ENCODE data around the gene SCARF2.
"Not testable (repeated sequence)": the region's sequence is repeated elsewhere in the genome, so short reads cannot be mapped to it uniquely, and the experiment has no call there.

Gene SCARF2

GRCh38 chr22:20456064-20456721 is 18.6 kb upstream of the SCARF2 start:
- peak; percentile 86 for ATAC-seq (replicated peaks; ENCODE audit: extremely low read depth, poor library complexity, severe bottlenecking)
- peak; percentile 57 to 64 for DNase-seq (ENCODE audit: low spot score in 2 of 2)
- H3K36me3 Mint-ChIP-seq (ENCODE audit: insufficient read depth): peaks cover 12% of the 10 kb centered on the region
- no peaks in the 10 kb centered on the region for H3K27me3 Mint-ChIP-seq
- peaks cover 21% of the 10 kb centered on the region for H3K4me1 Mint-ChIP-seq
- H3K4me3 Mint-ChIP-seq: no peak overlapping the region
- no peak overlapping the region for H3K27ac Mint-ChIP-seq (ENCODE audit: low read depth)
- H3K9me3 Mint-ChIP-seq: no peaks in the 10 kb centered on the region

GRCh38 chr22:20455709-20456063 is 18.1 kb upstream of the SCARF2 start:
- no peak overlapping the region for H3K27ac Mint-ChIP-seq (ENCODE audit: low read depth)
- ATAC-seq (replicated peaks; ENCODE audit: extremely low read depth, poor library complexity, severe bottlenecking): no peak

GRCh38 chr22:20453222-20453621 is 15.6 kb upstream of the SCARF2 start:
- H3K36me3 Mint-ChIP-seq (ENCODE audit: insufficient read depth): peaks cover 12% of the 10 kb centered on the region
- H3K4me3 Mint-ChIP-seq: no peak overlapping the region
- ATAC-seq (replicated peaks; ENCODE audit: extremely low read depth, poor library complexity, severe bottlenecking): no peak
- H3K9me3 Mint-ChIP-seq: no peaks in the 10 kb centered on the region
- H3K27ac Mint-ChIP-seq (ENCODE audit: low read depth): no peak overlapping the region
- H3K27me3 Mint-ChIP-seq: no peaks in the 10 kb centered on the region
- peaks cover 12% of the 10 kb centered on the region for H3K4me1 Mint-ChIP-seq
- DNase-seq (ENCODE audit: low spot score in 2 of 2): no peak

More at GRCh38 chr22:20455709-20456063, 18.1 kb upstream of the SCARF2 start:
- Mint-ChIP-seq H3K9me3 (no peaks in the 10 kb centered on the region), H3K36me3 (ENCODE audit: insufficient read depth) (peaks cover 12% of the 10 kb centered on the region), H3K4me1 (peaks cover 21% of the 10 kb centered on the region), H3K4me3 (no peak overlapping the region), H3K27me3 (no peaks in the 10 kb centered on the region)
- no peak for DNase-seq (ENCODE audit: low spot score in 2 of 2)

- Mint-ChIP-seq H3K4me3 (no peak overlapping the region), H3K27me3 (no peaks in the 10 kb centered on the region), H3K36me3 (ENCODE audit: insufficient read depth) (peaks cover 10% of the 10 kb centered on the region), H3K9me3 (no peaks in the 10 kb centered on the region), H3K4me1 (peaks cover 12% of the 10 kb centered on the region), H3K27ac (ENCODE audit: low read depth) (no peak overlapping the region)
- ATAC-seq (replicated peaks; ENCODE audit: extremely low read depth, poor library complexity, severe bottlenecking): no peak
- DNase-seq (ENCODE audit: low spot score in 2 of 2): no peak
These were observed 14.3 kb upstream of the SCARF2 start for GRCh38 chr22:20451920-20452319.

GRCh38 chr22:20451129-20451778 is 13.6 kb upstream of the SCARF2 start:
- not testable (repeated sequence) for DNase-seq (ENCODE audit: low spot score in 2 of 2); H3K4me1 Mint-ChIP-seq; H3K4me3 Mint-ChIP-seq; ATAC-seq (replicated peaks; ENCODE audit: extremely low read depth, poor library complexity, severe bottlenecking); H3K27me3 Mint-ChIP-seq; H3K27ac Mint-ChIP-seq (ENCODE audit: low read depth); H3K9me3 Mint-ChIP-seq
- peaks cover 13% of the 10 kb centered on the region for H3K36me3 Mint-ChIP-seq (ENCODE audit: insufficient read depth)

GRCh38 chr22:20450551-20450906 is 12.9 kb upstream of the SCARF2 start:
- Mint-ChIP-seq H3K4me1 (no peaks in the 10 kb centered on the region), H3K27me3 (no peaks in the 10 kb centered on the region), H3K36me3 (ENCODE audit: insufficient read depth) (peaks cover 14% of the 10 kb centered on the region), H3K9me3 (no peaks in the 10 kb centered on the region), H3K27ac (ENCODE audit: low read depth) (no peak overlapping the region), H3K4me3 (no peak overlapping the region)
- no peak for ATAC-seq (replicated peaks; ENCODE audit: extremely low read depth, poor library complexity, severe bottlenecking)
- no peak for DNase-seq (ENCODE audit: low spot score in 2 of 2)

GRCh38 chr22:20449819-20450550 is 12.4 kb upstream of the SCARF2 start:
- no peak for DNase-seq (ENCODE audit: low spot score in 2 of 2)
- Mint-ChIP-seq H3K9me3 (no peaks in the 10 kb centered on the region), H3K36me3 (ENCODE audit: insufficient read depth) (peaks cover 13% of the 10 kb centered on the region), H3K27ac (ENCODE audit: low read depth) (no peak overlapping the region), H3K4me3 (no peak overlapping the region), H3K27me3 (no peaks in the 10 kb centered on the region), H3K4me1 (no peaks in the 10 kb centered on the region)
- no peak for ATAC-seq (replicated peaks; ENCODE audit: extremely low read depth, poor library complexity, severe bottlenecking)

GRCh38 chr22:20448630-20449029 is 11.0 kb upstream of the SCARF2 start:
- no peaks in the 10 kb centered on the region for H3K27me3 Mint-ChIP-seq
- H3K4me1 Mint-ChIP-seq: no peaks in the 10 kb centered on the region

GRCh38 chr22:20446383-20446970 is 8.9 kb upstream of the SCARF2 start:
- Mint-ChIP-seq H3K4me1 (no peaks in the 10 kb centered on the region), H3K27ac (ENCODE audit: low read depth) (no peak overlapping the region), H3K9me3 (no peaks in the 10 kb centered on the region), H3K36me3 (ENCODE audit: insufficient read depth) (peaks cover 22% of the 10 kb centered on the region), H3K27me3 (no peaks in the 10 kb centered on the region), H3K4me3 (no peak overlapping the region)
- DNase-seq (ENCODE audit: low spot score in 2 of 2): no peak
- no peak for ATAC-seq (replicated peaks; ENCODE audit: extremely low read depth, poor library complexity, severe bottlenecking)

More at GRCh38 chr22:20448630-20449029, 11.0 kb upstream of the SCARF2 start:
- Mint-ChIP-seq H3K27ac (ENCODE audit: low read depth) (peak overlapping the region; percentile 68), H3K9me3 (no peaks in the 10 kb centered on the region), H3K4me3 (no peak overlapping the region), H3K36me3 (ENCODE audit: insufficient read depth) (peaks cover 17% of the 10 kb centered on the region)
- DNase-seq (ENCODE audit: low spot score in 2 of 2) (no peak), ATAC-seq (replicated peaks; ENCODE audit: extremely low read depth, poor library complexity, severe bottlenecking) (no peak)

- Mint-ChIP-seq H3K4me3 (no peak overlapping the region), H3K4me1 (no peaks in the 10 kb centered on the region), H3K27me3 (no peaks in the 10 kb centered on the region), H3K36me3 (ENCODE audit: insufficient read depth) (peaks cover 19% of the 10 kb centered on the region), H3K27ac (ENCODE audit: low read depth) (no peak overlapping the region), H3K9me3 (no peaks in the 10 kb centered on the region)
- ATAC-seq (replicated peaks; ENCODE audit: extremely low read depth, poor library complexity, severe bottlenecking) (no peak), DNase-seq (ENCODE audit: low spot score in 2 of 2) (no peak)
These were observed 6.7 kb upstream of the SCARF2 start for GRCh38 chr22:20444325-20444724.

- no peak for DNase-seq (ENCODE audit: low spot score in 2 of 2)
- no peaks in the 10 kb centered on the region for H3K4me1 Mint-ChIP-seq
- H3K36me3 Mint-ChIP-seq (ENCODE audit: insufficient read depth): peaks cover 19% of the 10 kb centered on the region
- H3K9me3 Mint-ChIP-seq: no peaks in the 10 kb centered on the region
- no peak for ATAC-seq (replicated peaks; ENCODE audit: extremely low read depth, poor library complexity, severe bottlenecking)
- H3K27ac Mint-ChIP-seq (ENCODE audit: low read depth): no peak overlapping the region
- H3K4me3 Mint-ChIP-seq: no peak overlapping the region
- peaks cover 11% of the 10 kb centered on the region for H3K27me3 Mint-ChIP-seq
These were observed 5.1 kb upstream of the SCARF2 start for GRCh38 chr22:20442485-20443284.
